HG03196 (cell line): ENCODE results near the gene CLPTM1L.
"Not testable (repeated sequence)": the region's sequence is repeated elsewhere in the genome, so short reads cannot be mapped to it uniquely, and the experiment has no call there.

Experiments
- ATAC-seq: cut with Tn5 transposase; IDR thresholded peaks from one replicate; pipeline ENCODE4 v1.9.1; 2021; ENCODE audit not compliant: unreplicated experiment

CLPTM1L gene

GRCh38 chr5:1341863-1342262 lies 3.0 kb downstream of the CLPTM1L start:
- ATAC-seq = no peak

- ATAC-seq = not testable (repeated sequence)
Observed at GRCh38 chr5:1339818-1340210, 5.1 kb downstream of the CLPTM1L start.

- not testable (repeated sequence) for ATAC-seq
Observed at GRCh38 chr5:1339139-1339817, 5.6 kb downstream of the CLPTM1L start.

GRCh38 chr5:1338506-1339070 lies 6.3 kb downstream of the CLPTM1L start:
- ATAC-seq = no peak

GRCh38 chr5:1338196-1338490 lies 6.8 kb downstream of the CLPTM1L start:
- ATAC-seq = no peak

- ATAC-seq = no peak
Observed at GRCh38 chr5:1337489-1338195, 7.3 kb downstream of the CLPTM1L start.

DNA sequence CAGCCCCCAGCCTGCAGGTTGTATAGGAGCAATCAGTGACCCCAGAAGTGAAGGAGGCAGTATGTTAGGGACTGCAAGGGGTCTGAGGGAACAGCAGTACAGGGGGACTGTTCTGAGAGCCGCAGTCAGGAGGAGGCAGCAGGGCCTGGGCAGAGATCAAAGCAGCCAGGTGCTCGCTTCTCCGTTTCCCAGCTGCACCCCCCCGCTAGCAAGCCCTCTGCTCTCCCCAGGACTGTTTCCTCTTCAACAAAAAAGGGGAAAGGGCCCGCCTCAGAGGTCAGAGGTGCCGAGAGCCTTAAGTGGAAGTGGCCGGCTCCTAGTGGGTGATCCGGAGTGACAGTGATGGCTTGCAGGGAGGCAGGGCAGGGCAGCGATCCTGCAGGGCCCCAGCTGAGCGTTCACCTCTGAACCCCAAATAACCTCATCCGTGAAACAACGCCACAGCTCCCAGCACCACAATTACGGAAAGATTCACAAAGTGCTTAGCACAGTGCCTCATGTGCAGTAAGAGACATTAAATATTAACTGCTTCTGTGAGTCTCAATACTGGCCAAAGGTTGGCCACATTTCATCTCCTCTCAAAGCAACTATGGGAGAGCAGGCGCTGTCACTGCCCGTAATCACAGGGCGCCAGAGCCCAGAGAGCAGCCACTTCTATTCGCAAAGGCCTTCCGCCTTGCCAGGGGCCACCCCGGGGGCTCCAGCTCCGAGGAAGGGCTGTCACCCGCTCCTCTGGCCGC lies 8.0 kb downstream of the CLPTM1L start:
- ATAC-seq = no peak

- ATAC-seq = no peak
Observed at GRCh38 chr5:1336106-1336561, 8.8 kb downstream of the CLPTM1L start.

DNA sequence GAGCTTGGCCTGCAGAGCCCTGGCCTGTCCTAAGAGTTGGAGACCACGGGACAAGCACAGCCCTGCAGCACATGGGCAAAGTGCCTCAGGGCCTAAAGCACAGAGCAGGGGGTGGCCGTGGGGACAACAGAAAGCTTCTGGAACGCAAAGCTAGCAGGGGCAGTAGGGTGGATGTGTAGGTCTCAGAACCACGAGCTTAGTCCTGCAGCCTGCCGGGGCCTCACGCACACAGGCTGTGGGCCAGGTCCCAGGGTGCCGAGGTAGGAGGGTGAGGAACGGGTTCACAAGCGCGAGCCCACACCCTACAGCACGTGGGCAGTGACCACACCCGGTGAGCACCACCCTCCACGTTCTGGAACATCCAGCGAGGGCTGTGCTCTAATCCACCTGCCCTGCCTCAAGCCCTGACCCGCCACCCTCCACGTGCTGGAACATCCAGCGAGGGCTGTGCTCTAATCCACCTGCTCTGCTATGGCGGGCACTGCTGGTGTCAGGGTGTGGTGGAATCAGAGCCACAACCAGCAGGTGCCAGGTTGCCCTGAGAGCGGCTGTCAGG lies 9.3 kb downstream of the CLPTM1L start:
- ATAC-seq = no peak

- no peak for ATAC-seq
Observed at GRCh38 chr5:1334831-1335539, 9.9 kb downstream of the CLPTM1L start.

- ATAC-seq = no peak
Observed at GRCh38 chr5:1333986-1334385, 10.9 kb downstream of the CLPTM1L start.

GRCh38 chr5:1333286-1333685 lies 11.6 kb downstream of the CLPTM1L start:
- not testable (repeated sequence) for ATAC-seq

GRCh38 chr5:1332461-1333001 lies 12.4 kb downstream of the CLPTM1L start:
- no peak for ATAC-seq

GRCh38 chr5:1331861-1332405 lies 13.0 kb downstream of the CLPTM1L start:
- ATAC-seq = no peak

DNA sequence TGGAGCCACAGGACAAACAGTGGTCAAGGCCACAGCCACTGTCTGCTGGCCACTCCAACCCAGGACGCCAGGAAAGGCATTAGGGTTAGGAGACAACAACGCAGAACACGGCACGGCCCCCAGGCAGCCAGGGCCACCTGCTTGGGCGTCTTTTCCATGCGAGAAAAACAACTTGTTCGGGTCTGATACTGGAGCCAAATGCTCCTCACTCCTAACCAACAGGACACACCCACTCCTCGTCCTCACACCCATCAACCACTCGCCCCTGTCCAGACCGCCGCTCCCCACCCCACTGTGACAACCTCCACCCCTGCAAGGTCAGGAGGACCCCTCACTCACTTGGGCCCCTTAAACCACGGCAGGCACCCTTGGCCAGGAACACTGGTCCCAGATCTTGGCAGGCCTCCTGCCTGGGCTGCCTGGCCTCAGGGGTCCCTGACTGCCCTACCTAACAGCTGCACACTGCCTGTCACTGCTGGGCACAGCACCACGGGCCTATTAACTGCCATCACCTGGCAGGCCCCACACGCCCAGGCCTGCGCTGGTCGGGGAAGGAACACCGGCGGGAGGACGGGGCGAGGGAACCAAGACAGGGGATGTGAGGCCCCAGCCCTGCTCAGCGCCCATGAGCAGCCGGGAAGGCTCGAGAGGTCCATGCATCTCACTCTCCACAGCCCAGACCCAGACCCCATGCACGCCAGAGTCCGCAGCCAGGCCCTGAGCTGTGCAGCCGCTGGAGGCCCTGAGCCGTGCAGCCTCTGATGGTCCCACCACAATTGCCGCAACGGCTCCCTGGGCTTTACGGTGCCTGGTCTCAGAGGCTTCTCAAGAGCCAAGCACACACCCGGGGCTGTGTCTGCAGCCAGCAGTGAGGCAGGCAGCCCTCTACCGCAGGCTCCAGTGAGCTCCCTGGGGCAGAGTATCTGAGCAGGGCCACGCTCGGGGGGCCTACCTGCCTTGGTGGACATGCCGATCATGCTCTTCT lies 13.8 kb downstream of the CLPTM1L start:
- ATAC-seq = no peak

- no peak for ATAC-seq
Observed at GRCh38 chr5:1330146-1330846, 14.6 kb downstream of the CLPTM1L start.

GRCh38 chr5:1329111-1329579 lies 15.8 kb downstream of the CLPTM1L start:
- ATAC-seq = no peak
